Left lung (tissue), 10 donors: Measurements from ENCODE around the gene NDUFV1. TPM values are rescaled to one million over a fixed set of nuclear protein-coding genes. Genes with fewer than 3 reads are reported as not detected.
"Not testable (repeated sequence)": the region's sequence is repeated elsewhere in the genome, so short reads cannot be mapped to it uniquely, and the experiment has no call there.

Source experiments
- ATAC-seq: fragments of 200-7000 bp; cut with Tn5 transposase; one replicate; pipeline ENCODE4 v1.9.1; 2020; ENCODE audit warnings: moderate library complexity
- DNase-seq, 4 donors: peaks; one replicate each; pipeline ENCODE4 v3.0.0-alpha.2; 2013 to 2020
- H3K27ac ChIP-seq, 2 donors: fragments of 200-600 bp; sonication (generic) in 1 of 2; one replicate each; pipeline versions ENCODE4 v1.5.0 to v1.8.0; 2020 to 2021
- H3K27me3 ChIP-seq, 2 donors: fragments of 200-600 bp; sonication (generic) in 1 of 2; one replicate each; pipeline versions ENCODE4 v1.5.0 to v1.8.0; 2020 to 2021
- H3K36me3 ChIP-seq, 2 donors: fragments of 200-600 bp; sonication (generic) in 1 of 2; one replicate each; pipeline versions ENCODE4 v1.5.0 to v1.8.0; 2020 to 2021
- H3K4me1 ChIP-seq, 2 donors: fragments of 200-600 bp; one replicate each; pipeline ENCODE4 v1.8.0; 2021
- H3K4me3 ChIP-seq, 2 donors: fragments of 200-600 bp; sonication (generic) in 1 of 2; one replicate each; pipeline versions ENCODE4 v1.5.0 to v1.8.0; 2020 to 2021; ENCODE audit warnings: mild to moderate bottlenecking in 1 of 2
- H3K9me3 ChIP-seq, 2 donors: fragments of 200-600 bp; sonication (generic) in 1 of 2; one replicate each; pipeline versions ENCODE4 v1.5.0 to v1.8.0; 2020 to 2021
- CTCF ChIP-seq, 2 donors: fragments of 200-600 bp; sonication (generic) in 1 of 2; IDR thresholded peaks; one replicate each; pipeline versions ENCODE4 v1.5.0 to v1.8.0; 2021; ENCODE audit warnings: antibody characterized with exemption in 2 of 2
- intact Hi-C, 2 donors: fragments of 100-400 bp; cut with DNase I; formaldehyde crosslinking; loops; one replicate each; pipeline versions ENCODE4 v1.11.2 to v1.14.2; 2022
- polyA plus RNA-seq, 6 donors: library from polyadenylated mRNA; unstranded; fragments of 120-200 nt; gene quantifications; one replicate each; pipeline ENCODE4 v1.2.1, GENCODE V29; 2013; ENCODE audit not compliant: insufficient read length in 6 of 6
- total RNA-seq, 2 donors: library from RNA; stranded (reverse); fragmentation: NEBNext Ultra II Directional; extraction: Animal tissue kit (Norgen Biotek cat#: 25700); gene quantifications; one replicate each; pipeline ENCODE4 v1.2.1, GENCODE V29; 2021
- donor health status: DM: no; HTN: yes; CAD: no.
- donor health status: DM: no; HTN: no; CAD: no.

Gene NDUFV1
- total and polyA plus RNA-seq, 8 donors: 136 to 204 (median 163) TPM

DNA sequence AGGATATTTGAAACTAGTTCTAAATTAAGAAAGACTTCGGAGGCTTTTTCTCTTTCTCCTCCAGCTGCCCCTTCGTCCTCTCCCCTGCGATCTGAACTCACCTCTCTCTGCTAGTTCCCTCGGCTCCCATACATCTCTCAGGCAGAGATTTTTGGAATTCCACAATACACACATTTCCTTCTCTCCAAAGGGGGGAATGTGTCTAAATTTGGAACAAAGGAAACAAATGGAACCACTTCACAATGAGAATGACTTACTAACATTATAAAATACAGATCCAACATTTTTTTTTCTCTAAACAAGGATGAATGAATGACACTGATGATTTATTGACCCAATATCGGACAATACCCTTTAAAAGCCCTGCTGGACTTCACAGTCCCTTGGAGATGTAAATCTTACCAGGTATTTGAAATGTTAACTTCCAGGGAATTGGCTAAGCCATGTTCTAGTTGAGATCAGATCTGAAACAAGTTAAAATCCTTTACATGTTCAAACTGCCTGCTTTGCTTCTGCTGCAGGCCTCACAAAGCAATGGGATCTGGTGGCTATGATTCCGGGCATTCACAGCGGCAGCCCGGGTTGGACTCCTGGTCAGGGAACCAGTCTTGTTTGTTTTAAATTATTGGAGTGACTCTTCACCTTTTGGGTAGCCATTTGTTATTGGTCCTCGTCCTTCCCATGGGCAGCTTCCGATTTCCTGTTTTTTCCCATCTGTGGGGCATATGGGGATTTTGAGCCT is 43.6 kb upstream of the NDUFV1 start:
- Histone ChIP-seq H3K27me3 (peaks cover 0 to 7% of the 10 kb centered on the region in 2 donors), H3K4me3 (no peak overlapping the region), H3K9me3 (no peaks in the 10 kb centered on the region), H3K4me1 (no peaks in the 10 kb centered on the region), H3K36me3 (no peaks in the 10 kb centered on the region), H3K27ac (no peak overlapping the region)
- TF ChIP-seq CTCF (IDR thresholded peaks at IDR 0.05): no peak
- DNase-seq (no peak), ATAC-seq (no peak)
- intact Hi-C loops: no loop called here

DNA sequence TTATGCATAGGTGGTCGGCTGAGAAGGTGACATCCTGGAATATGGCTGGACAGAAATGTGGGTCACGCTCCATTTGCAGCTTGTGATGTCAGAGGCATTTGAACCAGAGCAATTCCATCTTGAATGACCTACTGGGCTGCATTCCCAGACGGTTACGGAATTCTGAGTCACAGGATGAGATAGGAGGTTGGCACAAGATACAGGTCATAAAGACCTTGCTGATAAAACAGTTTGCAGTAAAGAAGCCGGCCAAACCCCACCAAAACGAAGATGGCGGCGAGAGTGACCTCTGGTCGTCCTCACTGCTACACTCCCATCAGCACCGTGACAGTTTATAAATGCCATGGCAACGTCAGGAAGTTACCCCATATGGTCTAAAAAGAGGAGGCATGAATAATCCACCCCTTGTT is 43.0 kb upstream of the NDUFV1 start:
- H3K4me3 ChIP-seq: not testable (repeated sequence)

DNA sequence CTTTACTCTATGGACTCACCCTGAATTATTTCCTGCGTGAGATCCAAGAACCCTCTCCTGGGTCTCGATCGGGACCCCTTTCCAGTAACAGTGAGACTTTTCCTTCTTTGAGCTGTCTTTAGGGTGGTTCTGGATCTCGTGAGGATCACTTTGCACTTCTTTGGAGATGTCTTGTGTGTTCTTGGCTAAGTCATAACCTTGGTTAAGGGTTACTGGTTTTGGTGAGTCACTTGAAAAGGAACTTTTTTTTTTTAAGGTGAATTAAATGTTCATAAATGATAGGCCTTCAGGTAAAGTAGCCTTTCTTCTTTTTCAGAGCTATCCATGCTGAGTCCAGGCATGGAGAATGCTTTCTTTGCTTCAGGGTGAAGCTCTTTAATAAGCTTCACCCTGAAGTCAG is 42.5 kb upstream of the NDUFV1 start:
- ATAC-seq (no peak), DNase-seq (no peak)
- Histone ChIP-seq H3K4me1 (no peaks in the 10 kb centered on the region), H3K36me3 (no peaks in the 10 kb centered on the region), H3K27ac (no peak overlapping the region), H3K9me3 (no peaks in the 10 kb centered on the region), H3K27me3 (no peaks in the 10 kb centered on the region), H3K4me3 (no peak overlapping the region)
- TF ChIP-seq CTCF (IDR thresholded peaks at IDR 0.05): no peak
- intact Hi-C loops: no loop called here

More for the DNA sequence above, 43.0 kb upstream of the NDUFV1 start:
- intact Hi-C loops, DNase-seq, H3K36me3 ChIP-seq, H3K27me3 ChIP-seq, H3K4me1 ChIP-seq, H3K27ac ChIP-seq, H3K9me3 ChIP-seq: not testable (repeated sequence)
- ATAC-seq: peak; percentile 49

DNA sequence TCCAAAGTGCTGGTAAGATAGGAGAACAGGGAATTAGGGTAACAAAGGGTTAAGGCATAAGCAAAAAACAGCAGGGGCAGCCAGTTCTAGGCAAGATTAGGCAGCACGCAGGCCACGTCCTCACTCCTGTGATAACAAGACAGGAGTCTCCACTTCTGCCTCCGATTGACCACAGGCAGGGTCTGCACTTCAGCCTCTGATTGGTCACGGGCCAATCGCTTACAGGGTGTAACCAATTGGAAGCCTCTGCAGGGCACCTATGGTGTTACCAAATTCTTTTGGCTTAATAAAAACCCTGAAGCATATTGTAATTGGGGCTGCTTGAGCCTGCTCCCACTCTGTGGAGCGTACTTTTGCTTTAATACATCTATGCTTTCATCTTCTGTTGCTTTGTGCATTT is 35.3 kb upstream of the NDUFV1 start:
- H3K9me3 ChIP-seq: no peaks in the 10 kb centered on the region
- H3K27me3 ChIP-seq: no peaks in the 10 kb centered on the region
- H3K4me3 ChIP-seq: no peak overlapping the region
- no peaks in the 10 kb centered on the region for H3K36me3 ChIP-seq
- H3K27ac ChIP-seq: no peak overlapping the region
- TF ChIP-seq CTCF (IDR thresholded peaks at IDR 0.05): no peak
- no peak for ATAC-seq
- no peak for DNase-seq
- intact Hi-C loops: no loop called here
- peaks cover 0 to 5% of the 10 kb centered on the region in 2 donors for H3K4me1 ChIP-seq

- intact Hi-C loops: no loop called here
- Histone ChIP-seq H3K4me3 (no peak overlapping the region), H3K9me3 (no peaks in the 10 kb centered on the region), H3K27ac (no peak overlapping the region), H3K36me3 (no peaks in the 10 kb centered on the region), H3K4me1 (peaks cover 0 to 5% of the 10 kb centered on the region in 2 donors), H3K27me3 (peaks cover 0 to under 1% of the 10 kb centered on the region in 2 donors)
- TF ChIP-seq CTCF (IDR thresholded peaks at IDR 0.05): no peak
- DNase-seq (no peak), ATAC-seq (no peak)
These were observed 34.4 kb upstream of the NDUFV1 start for GRCh38 chr11:67572305-67572704.
